Measurements from ENCODE around the gene STH. TPM values are rescaled to one million over a fixed set of nuclear protein-coding genes. Genes with fewer than 3 reads are reported as not detected.

STH gene
- total and polyA plus RNA-seq, 10 of the 15 experiments (the other 5 are each of a cell fraction or from before 2014, with no cell fraction given) = not detected

- H3K36me3 ChIP-seq (ENCODE audit: control insufficient read depth in 2 of 2, insufficient read depth in 2 of 2, low read length in 1 of 2) = no peaks in the 10 kb centered on the region
- H3K4me1 ChIP-seq (ENCODE audit: control insufficient read depth, insufficient read depth, low read length) = no peaks in the 10 kb centered on the region
- no peaks in the 10 kb centered on the region for H3K9me3 ChIP-seq (replicated peaks; ENCODE audit: control insufficient read depth, insufficient read depth, low read length)
- ChIA-PET RAD21 (ENCODE audit: unreplicated experiment) (no interaction called here), POLR2A (no interaction called here), SMC1A (ENCODE audit: uncharacterized antibody, unreplicated experiment) (no interaction called here), CTCF (no interaction called here)
- no TSS peak for BruUV-seq (replicated peaks)
- WGBS (ENCODE audit: insufficient coverage, insufficient replicate concordance, low lambda C conversion rate, missing lambda C conversion rate) = 19% methylated on average over 4 of the region's 4 CpGs
- TF ChIP-seq CBX3 (IDR thresholded peaks at IDR 0.05; ENCODE audit: borderline replicate concordance, low read depth) = no peak
- TF ChIP-seq ATF3 (IDR thresholded peaks at IDR 0.05; ENCODE audit: borderline replicate concordance, extremely low read depth, low read depth, low read length) = no peak
- no peak for TF ChIP-seq FOXM1 (IDR thresholded peaks at IDR 0.05; ENCODE audit: low read depth, low read length)
- TF ChIP-seq STAT3 (IDR thresholded peaks at IDR 0.05; ENCODE audit: low read depth, low read length) = no peak
- no peak for TF ChIP-seq SUPT20H (IDR thresholded peaks at IDR 0.05; ENCODE audit: borderline replicate concordance, control insufficient read depth, low read depth, low read length)
- no peak for TF ChIP-seq NFXL1 (IDR thresholded peaks at IDR 0.05; ENCODE audit: borderline replicate concordance)
- no peak for TF ChIP-seq ZNF622 (IDR thresholded peaks at IDR 0.05)
- no peak for TF ChIP-seq MEF2B (IDR thresholded peaks at IDR 0.05; ENCODE audit: partially characterized antibody, poor library complexity, severe bottlenecking)
- no peak for TF ChIP-seq RB1 (IDR thresholded peaks at IDR 0.05; ENCODE audit: borderline replicate concordance)
- no peak for TF ChIP-seq NFYA (IDR thresholded peaks at IDR 0.05; ENCODE audit: borderline replicate concordance, low read depth, low read length)
- in situ Hi-C loops (cut with MboI) = no loop called here
- no peak overlapping the region for H3K27ac ChIP-seq (ENCODE audit: control insufficient read depth, insufficient read depth)
- no peaks in the 10 kb centered on the region; a peak in 2 of 4 replicates for H3K27me3 ChIP-seq (replicated peaks in 1 of 2; ENCODE audit: control insufficient read depth in 2 of 2, insufficient read depth in 2 of 2, low read length in 1 of 2)
- DNase-seq (ENCODE audit: low read depth, low spot score) (no peak), ATAC-seq (no peak), FAIRE-seq (no peak)
- no peak overlapping the region for H3K4me2 ChIP-seq (ENCODE audit: control insufficient read depth, insufficient read depth)
- no peaks in the 10 kb centered on the region for H4K20me1 ChIP-seq (ENCODE audit: control insufficient read depth, insufficient read depth)
- intact Hi-C loops (cut with micrococcal nuclease; ENCODE audit: unreplicated experiment) = no loop called here
- H3K9ac ChIP-seq (ENCODE audit: control insufficient read depth, insufficient read depth, low read length) = no peak overlapping the region
- H3K79me2 ChIP-seq (ENCODE audit: control insufficient read depth, insufficient read depth, low read length) = no peaks in the 10 kb centered on the region
- no peak overlapping the region for H2AFZ ChIP-seq (ENCODE audit: control insufficient read depth, low read depth, low read length)
- no peak overlapping the region for H3K4me3 ChIP-seq
These were observed 34.4 kb upstream of the STH start for GRCh38 chr17:45964634-45965033.

All from GM12878 (cell line).